ENCODE measurements around the gene C6orf62. TPM values are rescaled to one million over a fixed set of nuclear protein-coding genes. Genes with fewer than 3 reads are reported as not detected.
"Not testable (repeated sequence)": the region's sequence is repeated elsewhere in the genome, so short reads cannot be mapped to it uniquely, and the experiment has no call there.

C6orf62 gene
- total and polyA plus RNA-seq, 2 donors (not counting 1 experiment from before 2014, with no cell fraction given), result 69.2 to 143 TPM

DNA sequence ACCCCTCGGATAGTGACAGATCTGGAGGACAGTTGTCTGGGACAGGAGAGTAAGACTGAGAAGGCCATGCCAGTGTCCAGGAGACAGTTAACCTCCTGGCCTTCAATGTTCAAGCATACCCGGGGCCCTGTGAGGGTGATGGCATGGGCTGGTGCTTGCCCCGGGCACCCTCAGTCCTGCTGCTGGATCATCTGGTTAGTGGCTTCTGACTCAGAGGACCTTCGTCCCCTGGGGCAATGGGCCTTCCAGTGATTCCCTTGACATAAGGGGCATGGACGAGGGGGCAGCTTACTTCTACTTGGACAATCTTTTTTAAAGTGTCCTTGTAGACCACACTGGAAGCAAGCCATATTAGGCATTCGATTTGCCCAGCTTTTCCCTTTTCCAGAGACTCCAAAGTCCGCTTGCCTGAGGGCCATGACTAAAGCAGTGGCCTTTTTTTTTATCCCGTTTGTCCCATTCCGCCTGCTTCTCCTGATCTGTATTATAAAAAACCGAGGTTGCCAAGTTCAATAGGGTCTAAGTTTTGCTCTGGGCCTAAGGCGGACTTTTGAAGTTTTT lies 40.1 kb downstream of the C6orf62 start:
- H3K4me3 ChIP-seq (ENCODE audit: control extremely low read depth in 1 of 5, extremely low read depth in 1 of 5, insufficient read depth in 1 of 5, low read depth in 2 of 5, low read length in 4 of 5); POLR2A ChIA-PET; H3K79me2 ChIP-seq (ENCODE audit: control insufficient read depth, insufficient read depth, low read length); H3K4me1 Mint-ChIP-seq; H3K27ac ChIP-seq (ENCODE audit: low read length in 2 of 2); H4K20me1 ChIP-seq (ENCODE audit: control insufficient read depth, insufficient read depth, low read length, poor library complexity, severe bottlenecking); CTCF ChIA-PET; H2AFZ ChIP-seq (ENCODE audit: insufficient read depth, low read depth, low read length, poor library complexity, severe bottlenecking); H3K36me3 ChIP-seq (replicated peaks in 1 of 2; ENCODE audit: control extremely low read depth in 1 of 2, control insufficient read depth in 1 of 2, extremely low read depth in 1 of 2, insufficient read depth in 2 of 2, low read length in 1 of 2); ATAC-seq (ENCODE audit: low read depth); H3K27ac Mint-ChIP-seq; H3K4me2 ChIP-seq (replicated peaks; ENCODE audit: low read depth, low read length, poor library complexity, severe bottlenecking); H3K9me3 ChIP-seq (ENCODE audit: control extremely low read depth in 1 of 3, control insufficient read depth in 2 of 3, insufficient read depth in 1 of 3, low read length in 2 of 3); H3K4me1 ChIP-seq (ENCODE audit: control insufficient read depth in 2 of 2, insufficient read depth in 2 of 2, low read length in 2 of 2); H3K27me3 Mint-ChIP-seq; H3K4me3 Mint-ChIP-seq; DNase-seq; H3K9ac ChIP-seq (ENCODE audit: low read length); intact Hi-C loops (cut with micrococcal nuclease); H3K9me3 Mint-ChIP-seq (ENCODE audit: insufficient read depth); H3K27me3 ChIP-seq (replicated peaks in 1 of 4; ENCODE audit: control extremely low read depth in 1 of 4, control insufficient read depth in 3 of 4, insufficient read depth in 4 of 4, low read length in 3 of 4): not testable (repeated sequence)
- whole genome bisulfite sequencing (ENCODE audit: insufficient coverage), result 100% methylated on average over 2 of the region's 11 CpGs

DNA sequence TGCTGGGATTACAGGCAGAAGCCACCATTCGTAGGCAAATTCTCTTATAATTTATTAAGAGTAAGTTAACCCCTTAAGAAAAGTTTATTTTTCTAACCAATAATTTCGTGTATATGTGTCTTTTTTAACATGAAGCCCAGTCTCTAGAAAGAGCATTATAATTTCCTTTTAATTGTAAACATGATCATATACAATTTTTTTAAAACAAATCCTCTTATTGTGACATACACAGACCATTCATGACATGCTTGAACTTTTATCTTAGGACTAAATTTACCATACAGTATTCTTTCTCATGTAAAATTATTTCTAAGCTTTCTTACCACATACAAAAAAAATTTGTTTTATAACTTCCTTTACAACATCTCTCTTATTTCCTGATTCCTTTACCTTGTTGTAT lies 45.3 kb downstream of the C6orf62 start:
- WGBS (ENCODE audit: insufficient coverage), result no CpG with 5 or more reads among the region's 2 CpGs
- TF ChIP-seq EZH2 (IDR thresholded peaks at IDR 0.05; ENCODE audit: borderline replicate concordance, insufficient read depth, low read depth, low read length, poor library complexity, severe bottlenecking), result no peak
- TF ChIP-seq, protein P1, sequence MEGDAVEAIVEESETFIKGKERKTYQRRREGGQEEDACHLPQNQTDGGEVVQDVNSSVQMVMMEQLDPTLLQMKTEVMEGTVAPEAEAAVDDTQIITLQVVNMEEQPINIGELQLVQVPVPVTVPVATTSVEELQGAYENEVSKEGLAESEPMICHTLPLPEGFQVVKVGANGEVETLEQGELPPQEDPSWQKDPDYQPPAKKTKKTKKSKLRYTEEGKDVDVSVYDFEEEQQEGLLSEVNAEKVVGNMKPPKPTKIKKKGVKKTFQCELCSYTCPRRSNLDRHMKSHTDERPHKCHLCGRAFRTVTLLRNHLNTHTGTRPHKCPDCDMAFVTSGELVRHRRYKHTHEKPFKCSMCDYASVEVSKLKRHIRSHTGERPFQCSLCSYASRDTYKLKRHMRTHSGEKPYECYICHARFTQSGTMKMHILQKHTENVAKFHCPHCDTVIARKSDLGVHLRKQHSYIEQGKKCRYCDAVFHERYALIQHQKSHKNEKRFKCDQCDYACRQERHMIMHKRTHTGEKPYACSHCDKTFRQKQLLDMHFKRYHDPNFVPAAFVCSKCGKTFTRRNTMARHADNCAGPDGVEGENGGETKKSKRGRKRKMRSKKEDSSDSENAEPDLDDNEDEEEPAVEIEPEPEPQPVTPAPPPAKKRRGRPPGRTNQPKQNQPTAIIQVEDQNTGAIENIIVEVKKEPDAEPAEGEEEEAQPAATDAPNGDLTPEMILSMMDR (IDR thresholded peaks at IDR 0.05), result no peak
- Mint-ChIP-seq H3K4me1 (peaks cover 3% of the 10 kb centered on the region), H3K27me3 (no peaks in the 10 kb centered on the region), H3K9me3 (ENCODE audit: insufficient read depth) (peaks cover 4% of the 10 kb centered on the region), H3K27ac (no peak overlapping the region), H3K4me3 (no peak overlapping the region)
- intact Hi-C loops (cut with micrococcal nuclease), result no loop called here
- no peak overlapping the region for H3K4me3 ChIP-seq (ENCODE audit: control extremely low read depth in 1 of 5, extremely low read depth in 1 of 5, insufficient read depth in 1 of 5, low read depth in 2 of 5, low read length in 4 of 5)
- H3K27ac ChIP-seq (ENCODE audit: low read length in 2 of 2), result no peak overlapping the region
- H3K36me3 ChIP-seq (replicated peaks in 1 of 2; ENCODE audit: control extremely low read depth in 1 of 2, control insufficient read depth in 1 of 2, extremely low read depth in 1 of 2, insufficient read depth in 2 of 2, low read length in 1 of 2), result no peaks in the 10 kb centered on the region
- H3K79me2 ChIP-seq (ENCODE audit: control insufficient read depth, insufficient read depth, low read length), result no peaks in the 10 kb centered on the region
- CTCF ChIA-PET, result interaction anchor here (1.0 kb wide), 1 partner anchor 8 kb away, joined by 3 read pairs; no protein-coding TSS in a partner anchor
- POLR2A ChIA-PET, result no interaction called here
- H3K9me3 ChIP-seq (ENCODE audit: control extremely low read depth in 1 of 3, control insufficient read depth in 2 of 3, insufficient read depth in 1 of 3, low read length in 2 of 3), result peaks cover 0 to 15% (median 8%) of the 10 kb centered on the region in 3 donors
- H2AFZ ChIP-seq (ENCODE audit: insufficient read depth, low read depth, low read length, poor library complexity, severe bottlenecking), result no peak overlapping the region
- ATAC-seq (ENCODE audit: low read depth), result no peak
- no peaks in the 10 kb centered on the region for H4K20me1 ChIP-seq (ENCODE audit: control insufficient read depth, insufficient read depth, low read length, poor library complexity, severe bottlenecking)
- H3K9ac ChIP-seq (ENCODE audit: low read length), result no peak overlapping the region
- DNase-seq, result no peak
- H3K4me2 ChIP-seq (replicated peaks; ENCODE audit: low read depth, low read length, poor library complexity, severe bottlenecking), result no peak overlapping the region
- no peaks in the 10 kb centered on the region for H3K4me1 ChIP-seq (ENCODE audit: control insufficient read depth in 2 of 2, insufficient read depth in 2 of 2, low read length in 2 of 2)
- H3K27me3 ChIP-seq (replicated peaks in 1 of 4; ENCODE audit: control extremely low read depth in 1 of 4, control insufficient read depth in 3 of 4, insufficient read depth in 4 of 4, low read length in 3 of 4), result no peaks in the 10 kb centered on the region
